Measurements from ENCODE around the gene RERE. TPM values are rescaled to one million over a fixed set of nuclear protein-coding genes. Genes with fewer than 3 reads are reported as not detected.

The RERE gene
- total RNA-seq, 2 experiments from 2014 or later = 96.6 to 101 TPM

DNA sequence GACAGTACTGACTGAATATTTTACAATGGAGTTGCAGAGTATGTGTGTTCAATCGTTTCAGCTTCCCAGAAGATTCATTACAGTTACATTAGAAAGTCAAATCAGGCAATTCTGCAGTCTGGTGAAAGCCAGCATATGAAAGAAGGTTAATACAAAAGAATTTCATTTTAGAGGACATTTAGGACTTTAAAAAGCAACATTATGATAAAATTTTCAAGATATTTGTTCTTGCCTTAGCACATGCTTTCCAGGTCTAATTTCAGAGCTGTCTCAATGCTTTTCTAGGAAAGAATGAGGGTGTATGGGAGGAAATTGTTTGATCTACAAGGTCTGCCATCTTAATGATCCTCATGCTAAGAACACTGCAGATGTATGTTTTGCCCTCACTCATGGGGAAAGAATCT is 63.2 kb downstream of the RERE start:
- Mint-ChIP-seq H3K4me1 (peaks cover 6% of the 10 kb centered on the region), H3K9me3 (no peaks in the 10 kb centered on the region), H3K4me3 (no peak overlapping the region), H3K27ac (no peak overlapping the region), H3K36me3 (ENCODE audit: low read depth) (no peaks in the 10 kb centered on the region), H3K27me3 (no peaks in the 10 kb centered on the region)
- POLR2A ChIA-PET = no interaction called here
- CTCF ChIA-PET = no interaction called here
- no peak for DNase-seq

GRCh38 chr1:8753736-8754135 is 63.7 kb downstream of the RERE start:
- H3K27ac Mint-ChIP-seq = no peak overlapping the region
- ChIA-PET POLR2A (no interaction called here), CTCF (no interaction called here)
- DNase-seq = no peak
- peaks cover 6% of the 10 kb centered on the region for H3K4me1 Mint-ChIP-seq
- H3K4me3 Mint-ChIP-seq = no peak overlapping the region
- no peaks in the 10 kb centered on the region for H3K36me3 Mint-ChIP-seq (ENCODE audit: low read depth)
- no peaks in the 10 kb centered on the region for H3K9me3 Mint-ChIP-seq
- H3K27me3 Mint-ChIP-seq = no peaks in the 10 kb centered on the region

DNA sequence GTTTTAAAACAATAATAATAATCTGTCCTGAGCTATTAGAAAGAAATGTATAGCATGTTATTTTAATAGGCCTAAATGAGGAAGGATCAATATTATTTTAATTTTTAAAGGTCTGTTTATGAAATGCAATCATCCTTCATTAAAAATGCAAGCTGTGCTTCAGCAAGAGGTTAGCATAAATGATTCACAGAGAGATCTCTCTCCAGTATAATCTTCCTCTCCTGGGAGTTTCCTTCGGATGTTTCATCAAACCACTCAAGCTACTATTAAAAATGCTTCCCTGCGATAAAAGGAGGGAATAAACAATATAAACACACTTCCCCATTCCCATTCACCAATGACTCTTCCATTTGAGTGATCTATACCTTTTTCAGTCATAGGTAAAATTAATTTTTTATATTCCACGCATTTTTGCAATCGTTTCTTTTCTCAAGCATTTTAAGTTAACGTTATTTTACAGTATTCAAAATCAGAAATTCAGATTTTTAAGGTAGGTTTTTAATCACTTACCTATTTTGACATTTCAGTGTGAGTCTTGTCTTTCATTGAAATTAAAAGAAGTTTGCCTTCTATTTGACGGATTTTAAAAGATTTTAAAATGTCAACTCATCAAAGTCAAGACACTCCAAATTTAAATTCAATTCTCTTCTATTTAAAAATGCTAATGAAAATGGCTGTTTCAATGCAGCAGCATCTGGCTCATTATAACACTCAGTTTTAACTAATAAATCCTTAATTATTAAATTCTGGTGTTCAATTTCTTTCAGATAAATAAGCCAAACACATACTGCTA is 64.3 kb downstream of the RERE start:
- DNase-seq = no peak
- ChIA-PET POLR2A (no interaction called here), CTCF (interaction anchor here (0.6 to 1.2 kb wide), 2 partner anchors 27 to 29 kb away, joined by 4 read pairs; no protein-coding TSS in a partner anchor)
- Mint-ChIP-seq H3K4me1 (peaks cover 6% of the 10 kb centered on the region), H3K36me3 (ENCODE audit: low read depth) (no peaks in the 10 kb centered on the region), H3K27ac (no peak overlapping the region), H3K27me3 (no peaks in the 10 kb centered on the region), H3K9me3 (no peaks in the 10 kb centered on the region), H3K4me3 (no peak overlapping the region)

GRCh38 chr1:8752411-8752810 is 65.0 kb downstream of the RERE start:
- peaks cover 6% of the 10 kb centered on the region for H3K4me1 Mint-ChIP-seq
- no peak overlapping the region for H3K27ac Mint-ChIP-seq
- no peak for DNase-seq
- H3K9me3 Mint-ChIP-seq = no peaks in the 10 kb centered on the region
- POLR2A ChIA-PET = no interaction called here
- no peaks in the 10 kb centered on the region for H3K36me3 Mint-ChIP-seq (ENCODE audit: low read depth)
- CTCF ChIA-PET = interaction anchor here (0.6 to 1.2 kb wide), 2 partner anchors 26 to 28 kb away, joined by 4 read pairs; no protein-coding TSS in a partner anchor
- no peaks in the 10 kb centered on the region for H3K27me3 Mint-ChIP-seq
- H3K4me3 Mint-ChIP-seq = no peak overlapping the region

GRCh38 chr1:8751984-8752383 is 65.5 kb downstream of the RERE start:
- H3K27me3 Mint-ChIP-seq = no peaks in the 10 kb centered on the region
- ChIA-PET CTCF (interaction anchor here (1.1 to 1.2 kb wide), 2 partner anchors 25 to 97 kb away, joined by 4 read pairs; no protein-coding TSS in a partner anchor), POLR2A (no interaction called here)
- peaks cover 6% of the 10 kb centered on the region for H3K4me1 Mint-ChIP-seq
- no peaks in the 10 kb centered on the region for H3K36me3 Mint-ChIP-seq (ENCODE audit: low read depth)
- H3K4me3 Mint-ChIP-seq = no peak overlapping the region
- no peaks in the 10 kb centered on the region for H3K9me3 Mint-ChIP-seq
- H3K27ac Mint-ChIP-seq = no peak overlapping the region
- no peak for DNase-seq

DNA sequence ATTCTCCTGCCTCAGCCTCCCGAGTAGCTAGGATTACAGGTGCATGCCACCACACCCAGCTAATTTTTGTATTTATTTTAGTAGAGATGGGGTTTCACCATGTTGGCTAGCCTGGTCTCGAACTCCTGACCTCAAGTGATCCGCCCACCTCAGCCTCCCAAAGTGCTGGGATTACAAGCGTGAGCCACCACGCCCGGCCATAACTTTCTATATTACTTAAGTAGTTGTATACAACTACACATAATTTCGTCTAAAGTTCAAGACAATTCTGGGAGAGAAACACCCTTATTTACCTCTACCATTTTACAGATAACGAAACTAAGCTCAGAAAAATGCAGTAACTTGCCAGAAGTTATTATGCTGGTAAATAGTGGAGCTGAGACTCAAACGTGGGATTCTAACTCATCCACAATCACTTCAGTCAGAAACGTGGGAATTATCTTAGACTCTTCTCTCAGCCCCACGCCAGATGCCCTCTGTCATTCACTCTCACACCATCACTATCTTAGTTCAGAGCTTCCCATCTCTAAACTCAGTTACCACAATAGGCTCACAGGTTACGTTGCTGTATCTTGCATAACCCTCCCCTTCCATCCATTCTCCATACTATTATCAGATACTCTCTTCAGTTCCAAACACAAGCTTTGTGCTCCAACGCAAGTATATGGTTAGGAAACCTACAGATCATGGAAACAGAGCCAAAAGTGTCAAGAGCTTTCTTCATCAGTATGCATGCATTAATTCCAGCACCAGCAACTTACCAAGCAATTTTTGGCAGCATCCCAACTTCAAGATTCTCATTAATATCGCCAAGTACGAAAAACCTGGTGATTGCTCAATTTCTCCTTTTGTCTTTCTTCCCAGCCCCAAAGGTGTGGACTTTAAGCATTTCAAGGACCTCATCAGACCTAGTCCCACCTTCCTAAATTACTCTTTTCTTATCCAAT is 69.3 kb downstream of the RERE start:
- Mint-ChIP-seq H3K27me3 (no peaks in the 10 kb centered on the region), H3K36me3 (ENCODE audit: low read depth) (no peaks in the 10 kb centered on the region), H3K27ac (no peak overlapping the region), H3K4me3 (no peak overlapping the region), H3K4me1 (peaks cover 8% of the 10 kb centered on the region), H3K9me3 (no peaks in the 10 kb centered on the region)
- DNase-seq = no peak
- CTCF ChIA-PET = interaction anchor here (0.9 to 1.3 kb wide), 3 partner anchors 18 to 257 kb away, joined by 3 to 4 read pairs (median 3); no protein-coding TSS in a partner anchor
- POLR2A ChIA-PET = interaction anchor here (0.9 kb wide), 1 partner anchor 70 kb away, joined by 3 read pairs; the partner anchor contains the start of gene RERE

DNA sequence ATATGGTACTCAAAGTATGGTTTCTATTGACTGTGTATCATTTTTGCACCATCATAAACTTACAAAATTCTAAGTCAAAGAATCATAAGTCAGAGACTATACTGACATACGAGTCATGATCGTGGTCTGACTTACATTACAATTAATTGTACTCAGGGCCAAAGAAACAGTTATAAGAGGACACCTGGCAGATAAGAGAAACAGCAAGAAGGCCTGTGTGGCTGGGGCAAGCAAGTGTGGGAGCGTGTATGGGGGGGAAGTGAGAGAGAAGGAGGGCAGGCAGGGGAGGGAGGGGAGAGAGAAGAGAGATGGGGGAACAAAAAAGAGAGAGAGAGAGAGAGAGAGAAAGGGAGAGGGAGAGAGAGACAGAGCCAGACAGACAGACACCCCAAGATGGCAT is 70.9 kb downstream of the RERE start:
- H3K9me3 Mint-ChIP-seq = peaks cover 2% of the 10 kb centered on the region
- no peak overlapping the region for H3K27ac Mint-ChIP-seq
- peaks cover under 1% of the 10 kb centered on the region for H3K36me3 Mint-ChIP-seq (ENCODE audit: low read depth)
- DNase-seq = no peak
- H3K27me3 Mint-ChIP-seq = no peaks in the 10 kb centered on the region
- H3K4me3 Mint-ChIP-seq = no peak overlapping the region
- H3K4me1 Mint-ChIP-seq = peaks cover 3% of the 10 kb centered on the region
- ChIA-PET POLR2A (interaction anchor here (1.7 kb wide), 1 partner anchor 46 kb away, joined by 4 read pairs; no protein-coding TSS in a partner anchor), CTCF (no interaction called here)

- no peak overlapping the region for H3K4me3 Mint-ChIP-seq
- DNase-seq = no peak
- no peaks in the 10 kb centered on the region for H3K27me3 Mint-ChIP-seq
- H3K9me3 Mint-ChIP-seq = peaks cover 7% of the 10 kb centered on the region
- H3K4me1 Mint-ChIP-seq = peaks cover 3% of the 10 kb centered on the region
- ChIA-PET CTCF (interaction anchor here (0.5 kb wide), 1 partner anchor 499 kb away, joined by 3 read pairs; no protein-coding TSS in a partner anchor), POLR2A (interaction anchor here (1.7 kb wide), 1 partner anchor 45 kb away, joined by 4 read pairs; no protein-coding TSS in a partner anchor)
- no peak overlapping the region for H3K27ac Mint-ChIP-seq
- H3K36me3 Mint-ChIP-seq (ENCODE audit: low read depth) = peaks cover 3% of the 10 kb centered on the region
These were observed 71.6 kb downstream of the RERE start for GRCh38 chr1:8745749-8746390.

- Mint-ChIP-seq H3K9me3 (peaks cover 8% of the 10 kb centered on the region), H3K27ac (no peak overlapping the region), H3K4me1 (peaks cover 3% of the 10 kb centered on the region), H3K4me3 (no peak overlapping the region), H3K36me3 (ENCODE audit: low read depth) (peaks cover 3% of the 10 kb centered on the region), H3K27me3 (no peaks in the 10 kb centered on the region)
- ChIA-PET CTCF (interaction anchor here (0.5 to 0.6 kb wide), 2 partner anchors 200 to 498 kb away, joined by 3 read pairs; no protein-coding TSS in a partner anchor), POLR2A (interaction anchor here (1.7 kb wide), 1 partner anchor 44 kb away, joined by 4 read pairs; no protein-coding TSS in a partner anchor)
- DNase-seq = no peak
These were observed 72.1 kb downstream of the RERE start for GRCh38 chr1:8745346-8745745.

DNA sequence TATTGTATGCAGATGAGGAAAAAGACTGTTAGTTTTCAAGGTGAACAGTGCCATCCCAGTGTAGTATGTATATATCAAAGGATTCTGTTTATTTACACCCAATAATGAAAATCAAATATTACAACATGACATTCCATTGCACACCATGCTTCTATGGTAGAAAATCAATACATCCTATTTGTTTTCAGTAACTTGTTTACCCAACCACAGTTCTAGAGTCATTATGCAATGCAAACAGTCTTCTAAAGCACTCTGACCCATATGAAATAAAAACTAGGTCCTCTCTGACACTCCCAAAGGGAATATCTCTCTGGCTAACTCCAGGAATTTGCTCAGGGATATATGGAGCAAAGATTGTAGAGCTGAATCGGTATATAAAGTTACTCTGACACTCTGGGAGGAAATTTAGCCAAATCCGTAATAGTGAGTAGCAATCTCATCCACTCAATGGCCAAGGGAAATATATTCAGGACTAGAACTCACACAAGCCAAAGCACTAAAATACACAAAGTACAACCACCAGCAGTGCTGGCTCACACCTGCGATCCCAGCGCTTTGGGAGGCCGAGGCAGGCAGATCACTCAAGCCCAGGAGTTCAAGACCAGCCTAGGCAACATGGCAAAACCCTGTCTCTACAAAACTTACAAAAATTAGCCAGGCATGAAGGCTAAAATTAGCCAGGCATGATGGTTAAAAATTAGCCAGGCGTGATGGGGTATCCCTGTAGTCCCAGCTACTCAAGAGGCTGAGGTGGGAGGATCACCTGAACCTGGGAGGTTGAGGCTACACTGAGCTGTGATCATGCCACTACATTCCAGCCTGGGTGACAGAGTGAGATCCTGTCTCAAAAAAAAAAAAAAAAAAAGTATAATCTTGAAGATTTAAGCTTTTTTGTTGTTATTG is 75.2 kb downstream of the RERE start:
- Mint-ChIP-seq H3K27ac (no peak overlapping the region), H3K4me3 (no peak overlapping the region), H3K4me1 (peaks cover 3% of the 10 kb centered on the region), H3K36me3 (ENCODE audit: low read depth) (peaks cover 18% of the 10 kb centered on the region), H3K9me3 (peaks cover 20% of the 10 kb centered on the region), H3K27me3 (no peaks in the 10 kb centered on the region)
- no peak for DNase-seq
- CTCF ChIA-PET = interaction anchor here (0.7 to 1.1 kb wide), 2 partner anchors 107 to 146 kb away, joined by 3 to 4 read pairs; no protein-coding TSS in a partner anchor
- POLR2A ChIA-PET = no interaction called here

DNA sequence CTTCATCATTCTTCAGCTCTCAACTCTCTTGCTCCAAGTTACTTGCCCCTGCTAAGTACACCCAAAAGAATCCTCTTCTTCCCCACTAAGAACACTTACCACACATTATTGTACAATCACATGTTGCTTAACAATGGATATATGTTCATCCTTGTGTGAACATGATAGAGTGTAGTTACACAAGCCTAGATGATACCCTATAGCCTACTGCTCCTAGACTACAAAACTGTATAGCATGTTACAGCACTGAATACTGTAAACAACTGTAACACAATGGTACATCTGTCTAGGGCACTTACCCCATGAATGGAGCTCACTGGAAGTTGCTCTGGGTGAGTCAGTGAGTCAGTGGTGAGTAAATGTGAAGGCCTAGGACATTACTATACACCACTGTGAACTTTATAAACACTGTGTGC is 77.4 kb downstream of the RERE start:
- Mint-ChIP-seq H3K9me3 (peaks cover 20% of the 10 kb centered on the region), H3K27me3 (no peaks in the 10 kb centered on the region), H3K4me3 (no peak overlapping the region), H3K27ac (no peak overlapping the region), H3K4me1 (no peaks in the 10 kb centered on the region), H3K36me3 (ENCODE audit: low read depth) (peaks cover 24% of the 10 kb centered on the region)
- ChIA-PET CTCF (interaction anchor here (0.6 to 2.2 kb wide), 3 partner anchors 15 to 109 kb away, joined by 3 to 9 read pairs (median 3); no protein-coding TSS in a partner anchor), POLR2A (no interaction called here)
- no peak for DNase-seq

DNA sequence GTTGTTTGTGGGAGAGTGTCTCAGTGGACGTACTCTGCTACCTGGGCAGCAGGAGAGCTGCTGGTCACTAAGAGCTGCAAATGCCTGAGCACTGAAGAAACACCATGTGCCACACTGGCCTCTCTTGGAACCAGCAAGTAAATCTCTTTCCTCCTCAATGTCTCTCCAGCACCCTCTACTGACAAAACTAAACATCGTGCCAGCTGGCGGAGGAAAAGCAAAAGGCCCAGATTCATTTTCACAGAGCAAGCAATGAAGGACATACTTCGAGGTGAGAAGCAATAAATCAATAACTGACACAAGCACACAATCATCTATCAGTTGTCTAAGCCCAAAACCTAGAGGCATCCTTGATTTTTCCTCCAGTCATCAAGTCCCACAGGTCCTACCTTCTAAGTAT is 78.1 kb downstream of the RERE start:
- CTCF ChIA-PET = interaction anchor here (2.2 kb wide), 1 partner anchor 109 kb away, joined by 9 read pairs; no protein-coding TSS in a partner anchor
- peaks cover 24% of the 10 kb centered on the region for H3K36me3 Mint-ChIP-seq (ENCODE audit: low read depth)
- no peaks in the 10 kb centered on the region for H3K27me3 Mint-ChIP-seq
- H3K27ac Mint-ChIP-seq = no peak overlapping the region
- DNase-seq = no peak
- H3K4me3 Mint-ChIP-seq = no peak overlapping the region
- H3K4me1 Mint-ChIP-seq = no peaks in the 10 kb centered on the region
- POLR2A ChIA-PET = no interaction called here
- H3K9me3 Mint-ChIP-seq = peaks cover 20% of the 10 kb centered on the region

Measured in activated CD4-positive, alpha-beta memory T cell treated with anti-CD3 and anti-CD28 coated beads, Interleukin-2, amount 10 ng/mL, durations not matched to agents 7 days and 5 days (primary cell).